Cardiac fibroblast (primary cell): ENCODE data around the gene KIF26A.

Experiments
- DNase-seq, 2 donors: peaks; one replicate each; pipeline versions ENCODE4 v3.0.0 to v3.0.0-alpha.2; 2010; ENCODE audit warnings: low read depth in 2 of 2
- H3K4me3 ChIP-seq, 2 donors: replicated peaks in 1 of 2; 1 replicate in 1 of 2; 2 replicates in 1 of 2; pipeline ENCODE4 v1.5.1; 2011; ENCODE audit warnings: low read depth in 2 of 2, low read length in 2 of 2, mild to moderate bottlenecking in 2 of 2, moderate library complexity in 1 of 2
- CTCF ChIP-seq: IDR thresholded peaks from one replicate; pipeline ENCODE4 v1.5.1; 2011; ENCODE audit warnings: low read depth, mild to moderate bottlenecking, low read length, inconsistent platforms

Gene KIF26A

GRCh38 chr14:104146651-104147345 lies 8.4 kb downstream of the KIF26A start:
- no peak for DNase-seq
- no peak overlapping the region for H3K4me3 ChIP-seq
- no peak for TF ChIP-seq CTCF

GRCh38 chr14:104147346-104148125 lies 9.1 kb downstream of the KIF26A start:
- no peak overlapping the region for H3K4me3 ChIP-seq
- DNase-seq: no peak
- TF ChIP-seq CTCF: no peak

- no peak for TF ChIP-seq CTCF
- DNase-seq: no peak
- no peak overlapping the region for H3K4me3 ChIP-seq
Observed at GRCh38 chr14:104148433-104149277, 10.3 kb downstream of the KIF26A start.

- TF ChIP-seq CTCF: no peak
- no peak for DNase-seq
- H3K4me3 ChIP-seq: no peak overlapping the region
Observed at GRCh38 chr14:104149278-104149595, 10.8 kb downstream of the KIF26A start.

- H3K4me3 ChIP-seq: no peak overlapping the region
- peak in 1 of 2 donors; percentile 12 for DNase-seq
- no peak for TF ChIP-seq CTCF
Observed at GRCh38 chr14:104149617-104150135, 11.3 kb downstream of the KIF26A start.

- TF ChIP-seq CTCF: peak; percentile 10
- no peak overlapping the region for H3K4me3 ChIP-seq
- DNase-seq: peak in 1 of 2 donors; percentile 35
Observed at GRCh38 chr14:104150136-104151025, 12.0 kb downstream of the KIF26A start.
